Stimulated activated CD8-positive, alpha-beta memory T cell treated with anti-CD3 and anti-CD28 coated beads, Interleukin-15, amount 100 ng/mL, for 4 hours (primary cell): ENCODE data around the gene ZMPSTE24.
"Not testable (repeated sequence)": the region's sequence is repeated elsewhere in the genome, so short reads cannot be mapped to it uniquely, and the experiment has no call there.

Experiments used
- DNase-seq, 2 donors: peaks; one replicate each; pipeline ENCODE4 v3.0.0-alpha.2; 2020; ENCODE audit warnings: low read depth in 2 of 2

ZMPSTE24 gene

DNA sequence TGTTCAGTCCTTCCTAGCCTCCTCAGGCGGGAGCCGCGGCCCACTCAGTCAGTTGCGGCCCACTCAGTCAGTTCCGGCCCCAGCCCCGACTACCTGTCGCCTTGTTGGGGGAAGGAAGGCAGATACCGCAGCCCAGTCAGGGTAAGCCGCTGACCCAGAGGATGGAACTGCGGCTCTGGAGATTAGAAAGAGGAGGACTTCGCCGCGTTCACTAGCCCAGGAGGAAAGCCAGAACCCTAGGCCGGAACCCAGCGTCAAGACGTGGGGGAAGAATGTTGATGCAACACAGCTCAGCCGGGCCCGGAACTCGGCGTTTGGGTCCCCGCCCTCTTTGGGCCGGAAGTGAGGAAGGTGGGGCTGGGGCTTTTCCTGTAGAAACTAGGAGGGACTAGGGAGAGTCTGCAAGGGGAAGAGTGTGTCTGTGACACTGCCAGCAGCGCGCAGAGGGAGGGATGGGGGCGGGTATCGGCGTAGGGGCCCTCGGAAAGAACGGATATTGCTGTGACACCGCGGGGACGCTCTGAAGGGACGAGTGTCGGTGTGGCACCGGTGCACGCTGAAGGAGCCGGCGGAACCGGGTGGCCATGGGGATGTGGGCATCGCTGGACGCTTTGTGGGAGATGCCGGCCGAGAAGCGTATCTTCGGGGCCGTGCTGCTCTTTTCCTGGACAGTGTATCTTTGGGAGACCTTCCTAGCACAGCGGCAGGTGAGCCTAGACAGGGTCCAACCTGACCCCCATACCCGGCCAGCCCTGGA is at the start of gene ZMPSTE24:
Gene ZMPSTE24, plus strand, starts transcription at position 549 of the 757 bp plus-strand sequence. Its CDS starts 36 bp downstream, at position 585.
- DNase-seq, result peak; percentile 92 to 96

DNA sequence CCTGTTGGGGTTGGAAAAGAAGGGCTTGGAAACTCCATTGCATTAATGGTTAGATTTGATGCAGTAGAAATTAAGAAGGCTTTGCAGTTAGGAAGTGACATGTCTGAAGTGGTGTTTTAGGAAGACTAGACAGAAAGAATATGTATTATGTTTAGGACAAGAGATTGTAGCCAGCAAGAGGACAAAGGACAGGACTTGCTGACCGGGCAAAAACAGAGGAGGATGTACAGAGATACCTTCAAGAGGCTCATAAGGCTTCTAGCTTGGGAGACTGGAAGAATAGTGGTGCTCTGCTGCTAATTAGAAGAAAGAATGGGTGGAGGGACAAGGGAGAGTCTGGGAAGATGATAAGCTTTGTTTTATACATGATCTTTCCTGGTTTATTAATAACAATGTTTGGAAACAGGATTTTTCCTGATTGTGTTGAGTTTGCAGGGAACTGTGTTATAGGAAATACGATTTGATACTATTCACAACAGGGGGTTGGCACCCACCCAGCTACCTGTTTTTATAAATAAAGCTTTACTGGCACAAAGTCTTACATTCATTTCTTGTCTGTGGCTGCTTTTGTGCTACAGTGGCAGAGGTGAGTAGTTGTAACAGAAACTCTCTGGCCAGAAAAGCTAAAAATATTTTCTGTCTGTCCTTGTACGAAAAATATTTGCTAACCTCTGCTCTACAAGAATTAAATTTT is 47.4 kb upstream of the ZMPSTE24 start:
- no peak for DNase-seq

DNA sequence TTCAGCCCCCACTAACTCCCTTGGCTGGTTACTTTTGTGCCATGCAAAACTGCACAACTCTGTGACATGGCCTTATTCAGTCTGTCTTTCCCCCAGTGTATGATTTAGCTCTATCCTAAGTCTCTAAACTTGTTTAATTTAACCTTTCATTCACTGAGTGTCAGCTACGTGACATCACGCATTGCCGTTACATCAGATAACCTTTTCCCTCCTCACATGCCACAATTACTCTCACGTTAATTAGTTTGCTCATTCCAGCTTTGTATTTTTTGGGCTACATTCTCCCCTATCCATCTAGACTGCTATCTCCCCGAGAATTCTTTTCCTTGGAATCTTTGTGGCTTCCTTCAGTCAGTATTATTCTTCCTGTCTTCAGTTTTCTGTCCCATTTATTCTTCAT is 39.7 kb upstream of the ZMPSTE24 start:
- DNase-seq, result no peak

DNA sequence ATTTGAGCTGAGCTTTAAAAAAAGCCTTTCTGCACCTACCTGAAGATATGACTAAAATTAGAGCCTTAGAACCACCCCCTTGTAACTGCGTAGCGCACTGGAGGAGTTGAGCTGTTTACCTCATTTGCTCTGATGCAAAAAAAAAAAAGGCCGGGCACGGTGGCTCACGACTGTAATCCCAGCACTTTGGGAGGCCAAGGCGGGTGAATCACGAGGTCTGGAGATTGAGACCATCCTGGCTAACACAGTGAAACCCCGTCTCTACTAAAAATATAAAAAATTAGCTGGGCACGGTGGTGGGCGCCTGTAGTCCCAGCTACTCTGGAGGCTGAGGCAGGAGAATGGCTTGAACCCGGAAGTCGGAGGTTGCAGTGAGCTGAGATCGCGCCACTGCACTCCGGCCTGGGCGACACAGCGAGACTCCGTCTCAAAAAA is 36.5 kb upstream of the ZMPSTE24 start:
- DNase-seq, result not testable (repeated sequence)

- DNase-seq, result no peak
Measured at GRCh38 chr1:40221977-40222772, 35.9 kb upstream of the ZMPSTE24 start.

DNA sequence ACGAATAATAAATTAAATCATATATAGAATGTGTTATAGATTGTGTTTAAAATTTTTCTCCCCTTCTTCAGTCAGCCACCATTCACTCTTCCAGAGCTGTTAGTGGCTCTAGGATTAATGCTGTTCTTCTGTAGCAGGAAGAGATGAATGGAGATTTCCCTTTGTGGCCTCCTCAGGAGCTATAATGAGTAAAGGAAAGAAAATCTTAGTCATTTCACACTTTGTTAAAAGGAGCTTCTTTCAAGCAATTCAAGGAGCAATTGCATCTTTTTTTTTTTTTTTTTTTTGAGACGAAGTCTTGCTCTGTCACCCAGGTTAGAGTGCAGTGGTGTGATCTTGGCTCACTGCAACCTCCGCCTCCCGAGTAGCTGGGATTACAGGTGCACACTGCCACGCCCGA is 34.0 kb upstream of the ZMPSTE24 start:
- DNase-seq, result no peak

GRCh38 chr1:40226192-40226591 is 31.8 kb upstream of the ZMPSTE24 start:
- no peak for DNase-seq

DNA sequence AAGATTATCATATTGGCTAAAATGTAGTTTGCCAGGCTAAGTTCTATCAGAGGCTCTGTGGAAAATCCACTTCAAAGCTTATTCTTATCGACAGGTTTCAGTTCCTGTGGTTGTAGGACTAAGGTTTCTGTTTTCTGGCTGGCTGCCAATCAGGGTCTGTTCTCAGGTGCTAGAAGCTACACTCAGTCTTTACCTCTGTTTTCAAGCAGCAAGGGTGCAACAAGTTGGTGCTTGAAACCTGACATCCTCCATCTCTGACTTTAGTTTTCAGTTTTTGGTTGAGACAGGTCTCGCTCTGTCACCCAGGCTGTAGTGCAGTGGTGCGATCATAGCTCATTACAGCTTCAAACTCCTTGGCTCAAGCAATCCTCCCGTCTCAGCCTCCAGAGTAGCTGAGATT is 25.6 kb upstream of the ZMPSTE24 start:
- DNase-seq, result peak in 1 of 2 donors; percentile 14

DNA sequence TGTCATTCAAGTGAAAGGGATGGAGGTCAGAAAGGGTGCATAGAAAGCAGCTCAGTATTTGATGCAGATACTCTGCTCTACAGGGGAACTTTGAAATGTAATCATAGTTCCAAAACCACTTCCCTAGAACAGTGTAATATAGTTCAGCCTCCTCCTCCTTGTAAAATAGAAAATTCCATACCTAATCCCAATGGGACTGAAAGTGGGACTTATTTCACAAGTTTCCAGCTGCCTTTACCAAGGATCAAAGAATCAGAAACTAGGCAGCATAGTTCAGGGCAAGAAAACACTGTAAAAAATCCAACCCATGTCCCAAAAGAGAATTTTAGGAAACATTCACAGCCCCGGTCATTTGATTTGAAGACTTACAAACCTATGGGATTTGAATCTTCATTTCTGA is 18.4 kb upstream of the ZMPSTE24 start:
- DNase-seq, result no peak

DNA sequence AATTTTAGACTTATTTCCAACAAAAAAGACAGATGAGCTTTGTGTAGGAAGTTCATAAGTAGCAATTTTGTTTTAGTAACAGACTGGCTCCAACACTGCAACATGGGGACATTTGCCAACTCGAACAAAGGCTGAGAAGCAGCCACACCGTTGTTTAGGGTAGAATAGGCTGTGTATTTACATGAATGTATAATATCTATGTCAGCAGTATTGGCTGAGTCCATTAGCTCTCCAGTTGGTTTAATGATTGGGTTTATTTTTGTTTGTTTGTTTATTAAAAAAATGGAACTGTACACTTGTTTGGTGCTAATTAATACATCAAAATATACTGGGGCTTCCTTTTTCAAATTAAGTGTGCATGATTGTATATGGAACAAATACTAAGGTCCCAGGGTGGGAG is 17.6 kb upstream of the ZMPSTE24 start:
- DNase-seq, result no peak

DNA sequence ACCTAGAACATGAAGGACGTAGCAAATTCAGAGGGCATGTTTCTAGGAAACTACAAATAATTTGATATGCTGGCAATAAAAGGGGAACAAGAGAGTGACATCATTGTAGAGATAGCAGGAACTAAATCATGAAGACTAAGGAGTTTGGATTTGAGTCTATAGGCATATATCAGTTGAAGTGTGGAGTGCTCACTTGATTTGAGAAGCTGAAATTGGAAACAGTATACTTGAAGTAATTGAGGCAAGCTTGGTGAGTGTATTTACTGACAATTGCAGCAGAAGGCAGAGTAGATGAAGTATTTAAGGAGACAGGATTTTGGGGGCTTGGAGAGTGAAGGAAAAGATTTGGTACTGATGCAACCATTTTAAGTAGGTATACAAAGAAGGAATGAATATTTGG is 16.7 kb upstream of the ZMPSTE24 start:
- no peak for DNase-seq

DNA sequence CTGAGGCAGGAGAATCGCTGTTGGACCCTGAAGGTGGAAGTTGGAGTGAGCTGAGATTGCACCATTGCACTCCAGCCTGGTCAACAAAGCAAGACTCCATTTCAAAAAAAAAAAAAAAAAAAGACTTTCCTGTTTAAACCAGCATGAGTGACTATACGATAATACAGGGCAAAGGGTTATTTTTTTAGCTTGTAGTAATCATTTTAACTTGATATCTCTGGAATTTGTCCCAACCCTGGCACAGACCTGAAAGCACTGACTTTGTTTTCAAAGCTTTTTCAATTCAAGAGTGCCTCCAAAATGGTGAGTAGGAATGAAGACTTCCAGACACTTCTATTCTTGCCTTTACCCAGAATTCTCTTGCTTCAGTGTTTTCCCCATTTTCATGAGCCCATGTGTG is 14.7 kb upstream of the ZMPSTE24 start:
- DNase-seq, result no peak

DNA sequence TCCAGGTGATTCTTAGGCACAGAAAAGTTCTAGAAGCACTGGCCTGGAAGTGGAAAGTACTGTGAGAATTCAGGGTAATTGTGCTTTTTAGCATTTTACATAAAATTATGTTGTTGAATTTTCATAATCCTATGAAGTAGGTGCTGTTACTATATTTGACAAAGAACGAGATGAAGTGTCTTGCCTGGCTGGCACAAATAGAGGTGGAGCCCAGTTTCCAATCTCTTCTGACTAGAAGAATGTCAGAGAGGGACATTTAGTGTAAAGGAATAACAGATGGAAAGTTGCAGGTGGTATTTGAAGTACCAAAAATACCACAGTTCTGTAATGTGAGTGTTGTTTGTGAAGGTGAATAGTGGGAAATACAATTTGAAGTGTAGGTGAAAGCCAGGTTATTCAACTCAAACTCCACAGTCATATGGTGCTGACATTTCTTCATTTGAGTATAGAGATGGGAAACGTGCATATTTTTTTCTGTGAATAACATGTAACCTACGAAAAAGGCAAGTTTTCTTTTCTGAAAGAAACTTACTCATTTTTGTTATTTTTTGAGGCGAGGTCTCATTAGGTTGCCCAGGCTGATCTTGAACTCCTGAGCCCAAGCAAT is 13.8 kb upstream of the ZMPSTE24 start:
- no peak for DNase-seq

- DNase-seq, result no peak
Measured at GRCh38 chr1:40245686-40246085, 12.3 kb upstream of the ZMPSTE24 start.

GRCh38 chr1:40247655-40248054 is 10.4 kb upstream of the ZMPSTE24 start, which contains the start of gene TMCO2:
TSS of gene TMCO2 (plus strand) at chr1:40247937. CDS start at chr1:40247994, 57 bp downstream.
- DNase-seq, result no peak

GRCh38 chr1:40248412-40248811 is 9.6 kb upstream of the ZMPSTE24 start:
- DNase-seq, result no peak

- no peak for DNase-seq
Measured at GRCh38 chr1:40251456-40251855, 6.6 kb upstream of the ZMPSTE24 start.

- DNase-seq, result no peak
Measured at GRCh38 chr1:40252601-40253000, 5.4 kb upstream of the ZMPSTE24 start.

GRCh38 chr1:40255231-40255630 is 2.8 kb upstream of the ZMPSTE24 start:
- DNase-seq, result no peak

- no peak for DNase-seq
Measured at GRCh38 chr1:40256401-40257084, 1.5 kb upstream of the ZMPSTE24 start.

DNA sequence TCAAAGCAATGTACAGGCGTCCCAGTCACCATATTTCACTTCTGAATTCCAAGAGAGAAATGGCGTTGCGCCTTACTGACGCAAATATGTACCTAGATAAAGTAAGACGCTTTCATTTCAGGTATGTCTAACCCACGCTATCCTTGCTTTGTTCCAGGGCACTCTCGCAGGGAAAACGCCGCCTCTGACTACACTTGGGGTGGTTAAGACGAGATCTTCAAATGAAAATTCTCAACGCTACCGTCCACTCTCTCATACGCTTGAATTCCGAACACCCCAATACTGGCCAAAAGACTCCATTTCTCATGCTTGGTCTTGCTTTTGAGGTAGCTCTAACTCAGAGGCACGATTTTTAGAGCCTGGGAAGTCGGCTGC is 736 bp upstream of the ZMPSTE24 start:
- DNase-seq, result no peak

- DNase-seq, result no peak
Measured at GRCh38 chr1:40258445-40258769, 371 bp downstream of the ZMPSTE24 start.
